WERI-Rb-1 (cell line): Measurements from ENCODE around the gene ADGRV1.

Experiments
- DNase-seq: peaks from one replicate; pipeline ENCODE4 v3.0.0-alpha.2; 2020
- H3K27ac ChIP-seq: fragments of 250-450 bp; sonication (Bioruptor Pico); 2 replicates; pipeline ENCODE4 v1.5.1; 2020; ENCODE audit warnings: mild to moderate bottlenecking, moderate library complexity
- H3K27me3 ChIP-seq: fragments of 250-450 bp; sonication (Bioruptor Pico); 2 replicates; pipeline ENCODE4 v1.5.1; 2021; ENCODE audit warnings: mild to moderate bottlenecking, low read depth, moderate library complexity; ENCODE audit not compliant: insufficient read depth, severe bottlenecking
- H3K36me3 ChIP-seq: fragments of 250-450 bp; sonication (Bioruptor Pico); 2 replicates; pipeline ENCODE4 v1.5.1; 2020; ENCODE audit warnings: mild to moderate bottlenecking, moderate library complexity
- H3K4me3 ChIP-seq: 2 replicates; pipeline ENCODE4 v1.5.1; 2011; ENCODE audit warnings: low read depth, mild to moderate bottlenecking, control low read depth, low read length
- H3K9me3 ChIP-seq: fragments of 250-450 bp; sonication (Bioruptor Pico); 2 replicates; pipeline ENCODE4 v1.5.1; 2021; ENCODE audit warnings: mild to moderate bottlenecking, moderate library complexity; ENCODE audit not compliant: severe bottlenecking
- TF ChIP-seq, protein P1 (sequence below): IDR thresholded peaks from 2 replicates; pipeline ENCODE4 v1.5.1; 2011; ENCODE audit warnings: low read depth, mild to moderate bottlenecking, control low read depth, inconsistent platforms, low read length

The ADGRV1 gene

DNA sequence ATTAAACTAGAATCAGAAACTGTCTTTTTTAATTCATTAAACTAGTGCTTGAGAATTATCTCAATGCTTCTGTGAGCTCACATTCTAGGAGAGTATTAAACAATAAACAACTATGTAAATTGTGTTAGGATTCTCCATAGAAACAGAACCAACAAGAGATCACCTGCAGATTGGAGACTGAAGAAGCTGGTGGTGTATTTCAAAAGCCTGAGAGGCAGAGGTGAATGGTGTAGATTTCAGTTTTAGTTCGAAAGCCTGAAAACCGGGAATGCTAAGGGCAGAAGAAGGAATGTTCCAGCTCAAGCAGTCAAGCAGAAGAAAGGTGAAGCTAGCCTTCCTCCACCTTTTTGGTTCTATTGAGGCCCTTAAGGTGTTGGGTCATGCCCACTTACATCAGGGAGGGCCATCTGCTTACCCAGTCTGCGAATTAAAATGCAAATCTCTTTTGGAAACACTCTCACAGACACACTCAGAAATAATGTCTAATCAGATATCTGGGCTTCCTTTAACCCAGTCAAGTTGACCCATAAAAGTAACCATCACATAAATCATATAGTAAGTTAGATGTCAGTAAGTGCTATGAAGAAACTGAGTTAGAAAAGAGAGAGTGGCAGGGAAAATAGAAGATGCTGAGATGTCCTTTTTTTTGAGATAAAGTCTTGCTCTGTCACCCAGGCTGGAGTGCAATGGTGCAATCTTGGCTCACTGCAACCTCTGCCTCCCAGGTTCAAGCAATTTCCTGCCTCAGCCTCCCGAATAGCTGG is 533.1 kb downstream of the ADGRV1 start:
- H3K27me3 ChIP-seq, result no peaks in the 10 kb centered on the region
- H3K27ac ChIP-seq, result no peak overlapping the region
- no peak for DNase-seq
- no peaks in the 10 kb centered on the region; the same call in 1 of the 2 replicates for H3K36me3 ChIP-seq
- H3K4me3 ChIP-seq, result no peak overlapping the region
- no peaks in the 10 kb centered on the region for H3K9me3 ChIP-seq
- TF ChIP-seq, protein P1, sequence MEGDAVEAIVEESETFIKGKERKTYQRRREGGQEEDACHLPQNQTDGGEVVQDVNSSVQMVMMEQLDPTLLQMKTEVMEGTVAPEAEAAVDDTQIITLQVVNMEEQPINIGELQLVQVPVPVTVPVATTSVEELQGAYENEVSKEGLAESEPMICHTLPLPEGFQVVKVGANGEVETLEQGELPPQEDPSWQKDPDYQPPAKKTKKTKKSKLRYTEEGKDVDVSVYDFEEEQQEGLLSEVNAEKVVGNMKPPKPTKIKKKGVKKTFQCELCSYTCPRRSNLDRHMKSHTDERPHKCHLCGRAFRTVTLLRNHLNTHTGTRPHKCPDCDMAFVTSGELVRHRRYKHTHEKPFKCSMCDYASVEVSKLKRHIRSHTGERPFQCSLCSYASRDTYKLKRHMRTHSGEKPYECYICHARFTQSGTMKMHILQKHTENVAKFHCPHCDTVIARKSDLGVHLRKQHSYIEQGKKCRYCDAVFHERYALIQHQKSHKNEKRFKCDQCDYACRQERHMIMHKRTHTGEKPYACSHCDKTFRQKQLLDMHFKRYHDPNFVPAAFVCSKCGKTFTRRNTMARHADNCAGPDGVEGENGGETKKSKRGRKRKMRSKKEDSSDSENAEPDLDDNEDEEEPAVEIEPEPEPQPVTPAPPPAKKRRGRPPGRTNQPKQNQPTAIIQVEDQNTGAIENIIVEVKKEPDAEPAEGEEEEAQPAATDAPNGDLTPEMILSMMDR, result no peak

DNA sequence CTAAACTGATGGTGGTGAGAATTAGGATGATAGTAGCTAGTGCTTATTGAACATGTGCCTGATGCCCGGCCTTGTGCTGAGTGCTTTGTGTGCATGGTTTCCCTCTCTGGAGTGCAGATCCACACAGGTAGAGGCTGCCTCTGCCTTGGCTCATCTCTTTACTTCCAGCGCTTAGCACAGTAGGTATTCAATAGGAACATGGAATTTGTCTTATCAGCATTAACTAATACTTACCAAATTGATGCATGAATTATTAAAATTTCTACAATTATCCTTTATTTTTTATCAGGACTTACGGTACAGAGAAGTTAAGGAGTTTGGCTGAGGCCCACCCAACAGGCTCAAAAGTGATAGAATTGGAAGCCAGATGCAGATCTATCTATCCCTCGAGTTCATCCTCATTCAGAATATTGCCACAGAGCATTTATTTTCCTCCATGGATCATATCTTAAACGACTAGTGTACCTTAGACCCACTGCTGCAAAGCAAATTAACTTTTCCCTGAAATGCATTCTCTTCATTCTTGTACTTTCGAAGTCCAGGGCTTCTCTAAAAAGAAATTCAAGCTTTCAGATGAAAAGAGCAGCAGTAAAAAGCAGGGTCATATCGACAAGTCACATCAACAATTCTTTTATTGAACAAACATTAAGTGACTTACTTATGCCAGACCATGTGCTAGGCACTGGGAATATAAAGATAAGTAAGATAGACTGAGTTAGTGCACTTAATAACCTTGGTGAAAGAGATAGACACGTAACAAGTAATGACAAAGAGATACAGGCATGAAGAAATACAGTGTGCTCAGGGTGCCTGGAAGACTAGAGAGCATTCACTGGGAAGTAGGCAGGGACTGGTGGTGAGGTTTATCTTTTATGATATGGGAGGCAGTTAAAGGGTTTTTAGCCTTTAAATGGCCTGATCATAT is 534.5 kb downstream of the ADGRV1 start:
- Histone ChIP-seq H3K4me3 (no peak overlapping the region), H3K27ac (no peak overlapping the region), H3K9me3 (no peaks in the 10 kb centered on the region), H3K27me3 (no peaks in the 10 kb centered on the region), H3K36me3 (no peaks in the 10 kb centered on the region; the same call in 1 of the 2 replicates)
- TF ChIP-seq, protein P1, result no peak
- DNase-seq, result no peak

DNA sequence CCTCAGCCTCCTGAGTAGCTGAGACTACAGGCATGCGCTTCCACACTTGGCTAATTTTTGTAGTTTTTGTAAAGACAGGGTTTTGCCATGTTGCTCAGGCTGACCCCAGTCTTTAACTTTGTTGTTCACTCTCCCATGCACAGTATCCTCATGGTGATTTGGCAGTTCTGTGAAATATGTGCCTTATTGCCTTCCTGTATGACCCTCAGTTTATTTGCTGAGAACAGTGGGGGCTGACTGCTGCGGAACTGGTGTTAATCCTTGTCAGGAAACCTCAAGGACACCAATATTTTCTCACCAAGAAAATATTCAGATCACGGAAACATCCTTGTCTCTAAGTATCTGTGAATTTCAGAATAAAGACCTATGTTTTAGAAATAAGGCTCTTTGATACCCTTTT is 536.7 kb downstream of the ADGRV1 start:
- Histone ChIP-seq H3K9me3 (no peaks in the 10 kb centered on the region), H3K4me3 (no peak overlapping the region), H3K27ac (no peak overlapping the region), H3K27me3 (no peaks in the 10 kb centered on the region), H3K36me3 (no peaks in the 10 kb centered on the region; the same call in 1 of the 2 replicates)
- no peak for DNase-seq
- TF ChIP-seq, protein P1, result no peak

DNA sequence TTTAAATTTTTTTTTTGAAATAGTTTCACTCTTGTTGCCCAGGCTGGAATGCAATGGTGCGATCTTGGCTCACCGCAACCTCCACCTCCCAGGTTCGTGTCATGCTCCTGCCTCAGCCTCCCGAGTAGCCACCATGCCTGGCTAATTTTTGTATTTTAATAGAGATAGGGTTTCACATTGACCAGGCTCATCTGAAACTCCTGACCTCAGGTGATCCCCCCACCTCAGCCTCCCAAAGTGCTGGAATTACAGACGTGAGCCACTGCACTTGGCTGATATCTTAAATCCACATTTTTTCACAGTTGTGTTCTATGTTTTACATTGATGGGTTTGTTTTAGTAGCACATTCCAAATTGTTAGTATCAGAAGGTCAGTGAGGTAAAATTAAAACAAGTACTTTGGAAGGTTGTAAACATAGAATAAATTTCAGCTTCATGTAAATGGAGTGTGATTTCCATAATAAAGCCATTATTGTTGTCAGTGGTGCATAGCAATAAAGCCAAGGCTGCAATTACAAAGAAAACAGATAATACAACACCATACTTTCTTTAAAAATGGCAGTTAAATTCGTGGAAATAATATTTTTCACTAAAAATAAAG is 537.3 kb downstream of the ADGRV1 start:
- no peak overlapping the region for H3K4me3 ChIP-seq
- TF ChIP-seq, protein P1, result no peak
- no peaks in the 10 kb centered on the region for H3K27me3 ChIP-seq
- no peak overlapping the region for H3K27ac ChIP-seq
- DNase-seq, result no peak
- H3K9me3 ChIP-seq, result no peaks in the 10 kb centered on the region
- no peaks in the 10 kb centered on the region; the same call in 1 of the 2 replicates for H3K36me3 ChIP-seq

DNA sequence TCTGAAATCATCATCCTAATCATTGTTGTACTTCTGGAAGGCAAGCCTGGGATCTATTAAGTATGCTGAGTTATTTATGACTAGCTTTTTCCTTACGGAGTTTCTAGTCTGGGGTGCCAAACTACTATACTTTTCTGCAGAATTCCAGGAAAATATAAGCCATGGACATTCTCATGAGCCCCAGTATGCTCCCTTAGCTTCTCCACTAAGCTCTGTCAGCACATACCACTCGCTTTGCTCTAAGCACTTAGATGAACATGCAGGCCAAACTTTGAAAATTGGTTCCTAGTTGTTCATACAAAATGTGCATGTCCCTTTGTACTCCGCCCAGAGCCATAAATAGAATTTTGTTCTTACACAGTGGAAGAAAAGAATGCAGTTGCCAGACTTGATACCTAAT is 539.9 kb downstream of the ADGRV1 start:
- Histone ChIP-seq H3K9me3 (no peaks in the 10 kb centered on the region), H3K36me3 (peaks cover 14% of the 10 kb centered on the region), H3K27me3 (no peaks in the 10 kb centered on the region), H3K27ac (no peak overlapping the region), H3K4me3 (no peak overlapping the region)
- no peak for DNase-seq
- TF ChIP-seq, protein P1, result no peak
